Panc1 (cell line): ENCODE measurements around the gene ITGB6. TPM values are rescaled to one million over a fixed set of nuclear protein-coding genes. Genes with fewer than 3 reads are reported as not detected.

Experiments
- ATAC-seq: fragments of 200-7000 bp; cut with Tn5 transposase; 2 replicates; pipeline ENCODE4 v1.9.1; 2020; ENCODE audit warnings: mild to moderate bottlenecking, moderate library complexity
- BruUV-seq: library from RNA; stranded (reverse); fragments of 400-500 nt; replicated peaks from 2 replicates; lab custom pipeline; 2021; lab: Mats Ljungman, UMichigan
- CTCF ChIA-PET: fragments of 300-600 bp; sonication (Branson Sonifier 250); formaldehyde crosslinking; loops from one replicate; lab custom pipeline; 2022; ENCODE audit warnings: antibody characterized with exemption; lab: Charles Lee
- POLR2A ChIA-PET: fragments of 300-600 bp; sonication (Branson Sonifier 250); formaldehyde crosslinking; loops from one replicate; lab custom pipeline; 2022; ENCODE audit warnings: antibody characterized with exemption; lab: Charles Lee
- DNase-seq: peaks from one replicate; pipeline ENCODE4 v3.0.0-alpha.2; 2010; ENCODE audit warnings: low read depth, low spot score
- H3K27ac ChIP-seq: 2 replicates; pipeline ENCODE4 v1.5.1; 2011; ENCODE audit warnings: mild to moderate bottlenecking, low read length, inconsistent platforms
- H3K27me3 ChIP-seq: fragments of 200-500 bp; sonication (Bioruptor generic); 2 replicates; pipeline ENCODE4 v1.6.0; 2014; ENCODE audit warnings: low read length, inconsistent platforms; ENCODE audit not compliant: control insufficient read depth, insufficient read depth
- H3K36me3 ChIP-seq: fragments of 200-500 bp; sonication (Bioruptor generic); 2 replicates; pipeline ENCODE4 v1.5.1; 2014; ENCODE audit warnings: inconsistent platforms, mild to moderate bottlenecking, low read length, moderate library complexity; ENCODE audit not compliant: control insufficient read depth, insufficient read depth
- H3K4me1 ChIP-seq: 2 replicates; pipeline ENCODE4 v1.5.1; 2011; ENCODE audit warnings: inconsistent platforms, mild to moderate bottlenecking, low read length, moderate library complexity; ENCODE audit not compliant: control insufficient read depth, insufficient read depth
- H3K4me3 ChIP-seq, 2 experiments: 2 replicates each; pipeline ENCODE4 v1.5.1; 2011 to 2012; ENCODE audit warnings: low read depth in 2 of 2, low read length in 2 of 2, mild to moderate bottlenecking in 2 of 2, inconsistent platforms in 1 of 2, moderate library complexity in 1 of 2
- H3K9me3 ChIP-seq: fragments of 200-500 bp; sonication (Bioruptor generic); 2 replicates; pipeline ENCODE4 v1.5.1; 2014; ENCODE audit warnings: low read depth, mild to moderate bottlenecking, inconsistent platforms, low read length, moderate library complexity; ENCODE audit not compliant: control insufficient read depth, insufficient read depth
- CTCF ChIP-seq: fragments of 450-650 bp; IDR thresholded peaks from 2 replicates; pipeline ENCODE4 v1.5.1; 2017; ENCODE audit warnings: mild to moderate bottlenecking
- POLR2AphosphoS5 ChIP-seq: IDR thresholded peaks from 2 replicates; pipeline ENCODE4 v1.6.1; 2012; ENCODE audit warnings: mild to moderate bottlenecking, low read depth, low read length, moderate library complexity
- SIN3A ChIP-seq: IDR thresholded peaks from 2 replicates; pipeline ENCODE4 v1.6.1; 2012; ENCODE audit warnings: low read depth, mild to moderate bottlenecking, low read length, moderate library complexity, borderline replicate concordance; ENCODE audit not compliant: insufficient read depth
- TCF7L2 ChIP-seq: IDR thresholded peaks from 2 replicates; pipeline ENCODE4 v1.6.1; 2011; ENCODE audit warnings: mild to moderate bottlenecking, low read depth, low read length, inconsistent platforms
- in situ Hi-C: cut with HindIII; loops from 2 replicates; pipeline ENCODE4 v1.10.0; 2016; ENCODE audit warnings: low sequenced_read_pairs, low pct_unique_long_range_greater_than_20kb
- intact Hi-C: fragments of 100-400 bp; cut with micrococcal nuclease; formaldehyde crosslinking; loops from one replicate; pipeline ENCODE4 v1.10.0; 2022; ENCODE audit not compliant: unreplicated experiment
- total RNA-seq: library from RNA; stranded (reverse); gene quantifications from one replicate; pipeline ENCODE4 v1.2.1, GENCODE V29; 2021; ENCODE audit not compliant: unreplicated experiment
- TF ChIP-seq, protein P1 (sequence below), 2 experiments: IDR thresholded peaks; 2 replicates each; pipeline ENCODE4 v1.6.1; 2011 to 2012; ENCODE audit warnings: low read depth in 2 of 2, control low read depth in 1 of 2, low read length in 1 of 2, mild to moderate bottlenecking in 1 of 2, moderate library complexity in 1 of 2; ENCODE audit not compliant: insufficient read depth in 1 of 2

The ITGB6 gene
- total RNA-seq, 1 experiment from 2014 or later: 0.08 TPM

DNA sequence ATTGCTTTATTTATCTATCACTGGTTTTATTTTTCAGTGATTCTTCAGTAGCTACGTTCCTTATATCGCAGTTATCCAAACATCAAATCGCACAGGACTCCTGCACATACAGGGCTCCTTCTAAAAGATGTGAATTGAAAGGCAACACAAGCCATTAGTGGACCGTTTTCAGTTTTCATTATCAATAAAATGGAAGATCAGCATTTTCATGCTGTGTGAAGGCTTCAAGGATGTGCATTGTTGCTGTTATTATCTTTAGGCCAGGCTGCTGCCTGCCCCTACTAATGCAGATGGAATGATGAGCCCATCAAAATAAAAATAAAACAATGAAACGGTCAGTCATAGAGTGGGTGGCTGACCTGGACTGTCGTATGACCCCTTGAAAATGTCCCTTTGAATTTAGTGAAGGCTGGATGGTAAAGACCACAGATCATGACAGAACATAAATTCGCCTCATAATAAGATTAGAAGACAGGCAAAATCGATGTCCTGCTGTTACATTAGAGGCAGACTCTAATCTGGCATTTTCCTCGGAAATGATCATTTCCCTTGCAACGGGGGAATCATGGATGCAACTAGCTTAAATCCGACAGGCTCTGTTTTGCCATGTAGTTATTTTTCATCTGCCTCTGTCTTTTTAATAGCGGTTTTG, 32.9 kb downstream of the ITGB6 start:
- ChIA-PET CTCF (no interaction called here), POLR2A (no interaction called here)
- in situ Hi-C loops (no loop called here), intact Hi-C loops (no loop called here)
- ATAC-seq (no peak), DNase-seq (no peak)
- Histone ChIP-seq H3K27ac (no peak overlapping the region), H3K27me3 (no peaks in the 10 kb centered on the region), H3K36me3 (no peaks in the 10 kb centered on the region), H3K4me3 (no peak overlapping the region), H3K4me1 (no peaks in the 10 kb centered on the region), H3K9me3 (no peaks in the 10 kb centered on the region)
- TF ChIP-seq POLR2AphosphoS5 (no peak), TCF7L2 (no peak), SIN3A (no peak), CTCF (no peak)
- TF ChIP-seq, protein P1, sequence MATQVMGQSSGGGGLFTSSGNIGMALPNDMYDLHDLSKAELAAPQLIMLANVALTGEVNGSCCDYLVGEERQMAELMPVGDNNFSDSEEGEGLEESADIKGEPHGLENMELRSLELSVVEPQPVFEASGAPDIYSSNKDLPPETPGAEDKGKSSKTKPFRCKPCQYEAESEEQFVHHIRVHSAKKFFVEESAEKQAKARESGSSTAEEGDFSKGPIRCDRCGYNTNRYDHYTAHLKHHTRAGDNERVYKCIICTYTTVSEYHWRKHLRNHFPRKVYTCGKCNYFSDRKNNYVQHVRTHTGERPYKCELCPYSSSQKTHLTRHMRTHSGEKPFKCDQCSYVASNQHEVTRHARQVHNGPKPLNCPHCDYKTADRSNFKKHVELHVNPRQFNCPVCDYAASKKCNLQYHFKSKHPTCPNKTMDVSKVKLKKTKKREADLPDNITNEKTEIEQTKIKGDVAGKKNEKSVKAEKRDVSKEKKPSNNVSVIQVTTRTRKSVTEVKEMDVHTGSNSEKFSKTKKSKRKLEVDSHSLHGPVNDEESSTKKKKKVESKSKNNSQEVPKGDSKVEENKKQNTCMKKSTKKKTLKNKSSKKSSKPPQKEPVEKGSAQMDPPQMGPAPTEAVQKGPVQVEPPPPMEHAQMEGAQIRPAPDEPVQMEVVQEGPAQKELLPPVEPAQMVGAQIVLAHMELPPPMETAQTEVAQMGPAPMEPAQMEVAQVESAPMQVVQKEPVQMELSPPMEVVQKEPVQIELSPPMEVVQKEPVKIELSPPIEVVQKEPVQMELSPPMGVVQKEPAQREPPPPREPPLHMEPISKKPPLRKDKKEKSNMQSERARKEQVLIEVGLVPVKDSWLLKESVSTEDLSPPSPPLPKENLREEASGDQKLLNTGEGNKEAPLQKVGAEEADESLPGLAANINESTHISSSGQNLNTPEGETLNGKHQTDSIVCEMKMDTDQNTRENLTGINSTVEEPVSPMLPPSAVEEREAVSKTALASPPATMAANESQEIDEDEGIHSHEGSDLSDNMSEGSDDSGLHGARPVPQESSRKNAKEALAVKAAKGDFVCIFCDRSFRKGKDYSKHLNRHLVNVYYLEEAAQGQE (IDR thresholded peaks at IDR 0.05; ENCODE audit: insufficient read depth in 1 of 2, low read depth in 2 of 2, low read length in 1 of 2): no peak
- BruUV-seq: no TSS peak

- ATAC-seq (no peak), DNase-seq (no peak)
- Histone ChIP-seq H3K4me3 (no peak overlapping the region), H3K9me3 (no peaks in the 10 kb centered on the region), H3K36me3 (no peaks in the 10 kb centered on the region), H3K27ac (no peak overlapping the region), H3K4me1 (no peaks in the 10 kb centered on the region), H3K27me3 (no peaks in the 10 kb centered on the region)
- ChIA-PET POLR2A (no interaction called here), CTCF (no interaction called here)
- intact Hi-C loops: no loop called here
- no TSS peak for BruUV-seq
- TF ChIP-seq, protein P1 (IDR thresholded peaks at IDR 0.05; ENCODE audit: insufficient read depth in 1 of 2, low read depth in 2 of 2, low read length in 1 of 2): no peak
- no peak for TF ChIP-seq TCF7L2
- no peak for TF ChIP-seq POLR2AphosphoS5
- TF ChIP-seq SIN3A: no peak
- no peak for TF ChIP-seq CTCF
- in situ Hi-C loops: no loop called here
Observed at GRCh38 chr2:160165996-160166395, 34.1 kb downstream of the ITGB6 start.
